ENCODE results near the gene WDR88. TPM values are rescaled to one million over a fixed set of nuclear protein-coding genes. Genes with fewer than 3 reads are reported as not detected.
A peak's percentile ranks its signal among the peaks of the same experiment; 100 is the strongest.

WDR88 gene
- total RNA-seq, 2 donors from 2014 or later = not detected

DNA sequence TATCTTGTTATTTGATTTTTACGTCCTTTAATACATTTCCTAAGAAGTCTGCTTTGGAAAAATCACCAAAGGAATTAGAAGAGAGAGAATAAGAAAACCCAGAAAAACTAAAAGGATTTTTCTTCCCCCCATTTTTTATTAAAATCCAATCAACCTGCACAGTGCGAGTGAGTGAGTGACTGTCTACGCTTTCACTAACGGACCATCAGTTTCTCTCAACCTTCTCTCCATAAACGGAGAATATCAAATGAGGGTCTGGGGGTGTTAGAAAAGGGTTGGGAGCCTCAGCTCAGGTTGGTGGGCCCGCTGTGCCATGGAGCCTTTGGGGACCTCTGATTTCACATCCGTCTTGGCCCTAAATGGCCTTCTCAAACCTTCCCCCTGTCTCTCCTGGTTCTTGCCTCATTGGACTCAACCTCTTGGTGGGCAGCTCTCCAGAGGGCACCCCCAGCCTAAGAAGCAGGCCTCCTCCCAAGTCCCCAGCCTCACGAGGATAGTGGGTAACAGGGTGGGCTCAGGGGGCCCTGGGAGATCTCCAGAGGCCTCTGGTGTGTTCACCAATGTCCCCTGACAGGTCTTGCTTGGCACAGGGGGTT lies 61.5 kb downstream of the WDR88 start:
- no peak overlapping the region for H3K27ac ChIP-seq
- intact Hi-C loops (cut with DNase I) = no loop called here
- no peaks in the 10 kb centered on the region for H3K4me1 ChIP-seq
- TF ChIP-seq, protein P1, sequence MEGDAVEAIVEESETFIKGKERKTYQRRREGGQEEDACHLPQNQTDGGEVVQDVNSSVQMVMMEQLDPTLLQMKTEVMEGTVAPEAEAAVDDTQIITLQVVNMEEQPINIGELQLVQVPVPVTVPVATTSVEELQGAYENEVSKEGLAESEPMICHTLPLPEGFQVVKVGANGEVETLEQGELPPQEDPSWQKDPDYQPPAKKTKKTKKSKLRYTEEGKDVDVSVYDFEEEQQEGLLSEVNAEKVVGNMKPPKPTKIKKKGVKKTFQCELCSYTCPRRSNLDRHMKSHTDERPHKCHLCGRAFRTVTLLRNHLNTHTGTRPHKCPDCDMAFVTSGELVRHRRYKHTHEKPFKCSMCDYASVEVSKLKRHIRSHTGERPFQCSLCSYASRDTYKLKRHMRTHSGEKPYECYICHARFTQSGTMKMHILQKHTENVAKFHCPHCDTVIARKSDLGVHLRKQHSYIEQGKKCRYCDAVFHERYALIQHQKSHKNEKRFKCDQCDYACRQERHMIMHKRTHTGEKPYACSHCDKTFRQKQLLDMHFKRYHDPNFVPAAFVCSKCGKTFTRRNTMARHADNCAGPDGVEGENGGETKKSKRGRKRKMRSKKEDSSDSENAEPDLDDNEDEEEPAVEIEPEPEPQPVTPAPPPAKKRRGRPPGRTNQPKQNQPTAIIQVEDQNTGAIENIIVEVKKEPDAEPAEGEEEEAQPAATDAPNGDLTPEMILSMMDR (IDR thresholded peaks at IDR 0.05) = no peak
- no peak overlapping the region for H3K4me3 ChIP-seq
- no peak overlapping the region for H3K9ac ChIP-seq (ENCODE audit: low read depth in 2 of 2, low read length in 2 of 2)
- no peaks in the 10 kb centered on the region for H3K27me3 ChIP-seq
- DNase-seq = no peak
- no peaks in the 10 kb centered on the region for H3K36me3 ChIP-seq
- no peaks in the 10 kb centered on the region for H3K9me3 ChIP-seq

DNA sequence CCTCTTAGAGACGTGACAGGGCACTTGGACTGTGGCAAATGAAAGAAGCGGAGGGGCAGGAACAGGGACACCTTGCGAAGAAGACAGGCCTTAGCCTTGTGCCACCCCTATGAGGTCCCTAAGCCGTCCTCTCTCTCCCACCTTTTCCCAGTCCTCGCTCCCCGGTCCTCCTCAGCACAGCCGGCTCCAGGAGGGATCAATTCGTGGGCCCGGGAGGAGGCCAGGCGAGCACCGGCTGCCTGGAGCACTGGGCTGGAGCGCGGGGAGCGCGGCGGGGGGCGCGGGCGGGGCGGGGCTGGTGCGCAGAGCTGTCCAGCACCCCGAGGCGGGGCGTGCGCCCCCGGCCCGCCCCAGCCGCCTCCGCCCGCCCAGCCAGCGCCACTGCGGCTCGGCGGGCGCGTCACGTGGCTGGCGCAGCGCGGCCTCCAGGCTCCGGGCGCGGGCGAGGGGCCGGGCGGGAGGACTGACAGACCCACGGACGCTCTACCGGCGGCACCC lies 62.0 kb downstream of the WDR88 start, which contains the start of gene LRP3:
Gene LRP3, plus strand, starts transcription at position 466 of the 498 bp plus-strand sequence. CDS start 456 bp downstream, outside the sequence.
- DNase-seq = peak; percentile 41
- H3K27ac ChIP-seq = no peak within 1 kb of the TSS
- peak within 1 kb of the TSS; percentile 60 for H3K4me3 ChIP-seq
- intact Hi-C loops (cut with DNase I) = no loop called here
- no peaks in the 10 kb centered on the region for H3K36me3 ChIP-seq
- TF ChIP-seq, protein P1 (IDR thresholded peaks at IDR 0.05) = no peak
- H3K27me3 ChIP-seq = no peaks in the 10 kb centered on the region
- no peaks in the 10 kb centered on the region for H3K4me1 ChIP-seq
- no peaks in the 10 kb centered on the region for H3K9me3 ChIP-seq
- peak within 1 kb of the TSS; percentile 58 to 73 for H3K9ac ChIP-seq (ENCODE audit: low read depth in 2 of 2, low read length in 2 of 2)

DNA sequence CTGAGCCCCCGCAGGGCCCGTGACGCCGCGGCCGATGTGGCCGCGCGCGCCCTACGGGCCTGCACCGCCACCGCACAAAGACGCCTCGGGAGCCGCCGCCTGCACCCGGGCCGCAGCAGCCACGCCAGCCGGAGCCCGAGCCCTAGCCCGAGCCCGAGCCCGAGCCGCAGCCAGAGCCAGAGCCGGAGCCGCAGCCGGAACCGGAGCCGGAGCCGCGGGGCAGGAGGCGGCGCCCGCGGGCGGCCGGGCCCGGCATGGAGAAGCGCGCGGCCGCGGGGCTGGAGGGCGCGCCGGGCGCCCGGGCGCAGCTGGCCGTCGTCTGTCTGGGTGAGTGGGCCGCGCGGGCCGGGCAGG lies 62.6 kb downstream of the WDR88 start:
- intact Hi-C loops (cut with DNase I) = no loop called here
- no peaks in the 10 kb centered on the region for H3K27me3 ChIP-seq
- peak overlapping the region; percentile 60 for H3K4me3 ChIP-seq
- TF ChIP-seq, protein P1 (IDR thresholded peaks at IDR 0.05) = no peak
- H3K4me1 ChIP-seq = no peaks in the 10 kb centered on the region
- no peak overlapping the region for H3K27ac ChIP-seq
- H3K36me3 ChIP-seq = no peaks in the 10 kb centered on the region
- H3K9ac ChIP-seq (ENCODE audit: low read depth in 2 of 2, low read length in 2 of 2) = peak overlapping the region in 1 of 2 donors; percentile 73
- H3K9me3 ChIP-seq = no peaks in the 10 kb centered on the region
- DNase-seq = no peak

DNA sequence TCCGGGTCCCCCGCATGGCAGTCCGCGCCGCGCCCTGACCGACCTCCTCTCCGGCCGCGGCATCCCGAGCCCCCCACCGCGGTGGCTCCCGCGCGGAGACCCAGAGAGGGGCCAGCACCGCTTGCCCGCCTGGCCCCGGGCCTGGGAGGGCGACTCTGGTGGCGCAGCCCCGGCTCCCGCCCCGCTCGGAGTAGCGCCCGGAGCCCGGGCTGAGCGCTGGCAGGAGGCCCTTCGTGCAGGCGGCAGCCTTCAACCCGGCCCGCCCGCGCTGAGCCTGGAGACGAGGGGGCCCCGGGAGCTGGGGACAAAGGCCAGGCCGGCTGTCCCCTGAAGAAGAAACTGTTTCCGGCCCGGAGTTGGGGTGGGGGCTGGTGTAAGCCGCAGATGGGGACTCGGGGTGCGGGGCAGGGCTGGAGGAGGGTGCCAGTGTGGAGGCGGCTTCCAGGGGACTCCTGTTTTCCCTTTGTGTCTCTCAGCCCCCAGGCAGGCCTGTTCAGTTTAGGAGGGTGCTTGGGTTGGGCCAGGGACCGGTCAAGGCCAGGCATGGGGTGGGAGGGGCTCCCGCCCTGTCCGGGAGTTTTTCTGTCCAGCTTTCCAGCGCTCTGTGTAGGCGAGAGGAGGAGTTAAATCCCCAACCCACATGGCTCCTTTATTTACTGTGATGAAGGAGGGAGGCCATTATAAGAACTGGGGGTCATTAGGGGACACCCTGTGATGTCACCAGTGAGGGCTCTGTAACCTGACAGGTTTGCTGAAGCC lies 63.2 kb downstream of the WDR88 start:
- Histone ChIP-seq H3K4me1 (no peaks in the 10 kb centered on the region), H3K4me3 (peak overlapping the region; percentile 60), H3K27ac (no peak overlapping the region), H3K9ac (ENCODE audit: low read depth in 2 of 2, low read length in 2 of 2) (peak overlapping the region; percentile 58 to 73), H3K27me3 (no peaks in the 10 kb centered on the region), H3K9me3 (no peaks in the 10 kb centered on the region), H3K36me3 (no peaks in the 10 kb centered on the region)
- intact Hi-C loops (cut with DNase I) = no loop called here
- peak; percentile 34 for DNase-seq
- TF ChIP-seq, protein P1 (IDR thresholded peaks at IDR 0.05) = no peak

DNA sequence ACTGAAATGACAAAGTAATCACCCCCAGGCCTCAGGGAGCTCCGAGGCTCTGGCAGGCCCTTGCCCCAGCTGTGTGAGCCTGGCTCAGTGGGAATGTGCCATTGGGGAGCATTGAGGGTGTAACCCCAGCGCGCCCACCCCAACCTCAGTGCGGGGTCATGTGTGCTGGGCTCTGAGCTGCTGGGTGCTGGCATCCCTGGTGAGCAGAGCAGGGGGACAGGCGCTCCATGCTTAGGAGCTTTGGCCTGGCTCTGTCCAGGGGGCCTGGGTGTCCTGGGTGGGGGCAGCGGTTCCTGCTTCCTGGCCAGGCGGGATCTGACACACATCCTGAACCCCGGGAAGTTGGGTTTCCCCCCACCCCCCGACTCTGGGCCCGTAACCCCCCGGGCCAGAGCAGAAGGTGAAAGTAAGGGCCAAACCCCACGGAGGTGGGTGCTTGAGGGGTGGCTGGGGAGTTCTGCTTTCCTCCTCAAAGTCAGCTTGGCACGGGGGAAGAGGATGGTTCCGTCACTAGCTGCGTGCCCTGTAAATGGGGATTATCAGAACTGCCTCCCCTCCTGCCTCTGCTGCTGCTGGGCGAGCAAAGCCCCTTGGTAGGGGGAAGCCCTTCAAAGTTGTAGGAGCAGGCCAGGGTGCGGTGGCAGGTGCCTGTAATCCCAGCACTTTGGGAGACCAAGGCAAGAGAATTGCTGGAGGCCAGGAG lies 63.9 kb downstream of the WDR88 start:
- H3K9me3 ChIP-seq = no peaks in the 10 kb centered on the region
- DNase-seq = no peak
- TF ChIP-seq, protein P1 (IDR thresholded peaks at IDR 0.05) = no peak
- no peaks in the 10 kb centered on the region for H3K36me3 ChIP-seq
- peak overlapping the region; percentile 60 for H3K4me3 ChIP-seq
- no peaks in the 10 kb centered on the region for H3K4me1 ChIP-seq
- no peaks in the 10 kb centered on the region for H3K27me3 ChIP-seq
- no peak overlapping the region for H3K9ac ChIP-seq (ENCODE audit: low read depth in 2 of 2, low read length in 2 of 2)
- H3K27ac ChIP-seq = no peak overlapping the region
- intact Hi-C loops (cut with DNase I) = no loop called here

All from colonic mucosa (tissue), 4 donors.